Naive thymus-derived CD4-positive, alpha-beta T cell (primary cell): ENCODE results near the gene C17orf113. TPM values are rescaled to one million over a fixed set of nuclear protein-coding genes. Genes with fewer than 3 reads are reported as not detected.

Experiments
- ATAC-seq: fragments of 150-1000 bp; cut with Tn5 transposase; 2 replicates; pipeline ENCODE4 v1.10.0; 2021; ENCODE audit warnings: mild to moderate bottlenecking, moderate library complexity
- CTCF ChIA-PET: fragments of 350-600 bp; sonication (Branson Sonifier 250); formaldehyde crosslinking; loops from one replicate; lab custom pipeline; 2021; ENCODE audit warnings: antibody characterized with exemption; lab: Charles Lee
- POLR2A ChIA-PET: fragments of 350-600 bp; sonication (Branson Sonifier 250); formaldehyde crosslinking; loops from one replicate; lab custom pipeline; 2021; ENCODE audit warnings: antibody characterized with exemption, inconsistent platforms; lab: Charles Lee
- DNase-seq, 9 donors: peaks; one replicate each; pipeline versions ENCODE4 v3.0.0 to v3.0.0-alpha.2; 2020 to 2022; ENCODE audit warnings: mixed read lengths in 1 of 9
- H3K27ac ChIP-seq: one replicate; pipeline ENCODE4 v1.7.0; 2013; ENCODE audit warnings: mild to moderate bottlenecking, low read depth, low read length, moderate library complexity
- H3K27me3 ChIP-seq, 2 donors: one replicate each; pipeline ENCODE4 v1.7.0; 2013; ENCODE audit warnings: low read length in 2 of 2, mild to moderate bottlenecking in 2 of 2, moderate library complexity in 2 of 2; ENCODE audit not compliant: control insufficient read depth in 2 of 2, insufficient read depth in 2 of 2
- H3K36me3 ChIP-seq, 3 experiments: 1 replicate in 2 of 3; 2 replicates in 1 of 3; pipeline ENCODE4 v1.7.0; 2013; ENCODE audit warnings: low read length in 3 of 3, mild to moderate bottlenecking in 3 of 3, moderate library complexity in 1 of 3; ENCODE audit not compliant: insufficient read depth in 3 of 3, control insufficient read depth in 2 of 3
- H3K4me1 ChIP-seq, 2 donors: one replicate each; pipeline ENCODE4 v1.7.0; 2013; ENCODE audit warnings: low read length in 2 of 2, mild to moderate bottlenecking in 2 of 2, moderate library complexity in 1 of 2; ENCODE audit not compliant: control insufficient read depth in 2 of 2, insufficient read depth in 2 of 2
- H3K4me3 ChIP-seq: 2 replicates; pipeline ENCODE4 v1.7.0; 2013; ENCODE audit warnings: mild to moderate bottlenecking, low read length
- H3K9me3 ChIP-seq, 3 experiments: 1 replicate in 2 of 3; 2 replicates in 1 of 3; pipeline ENCODE4 v1.7.0; 2013; ENCODE audit warnings: low read length in 3 of 3; ENCODE audit not compliant: control insufficient read depth in 2 of 3
- H3K27ac Mint-ChIP-seq, 9 donors: one replicate each; pipeline ENCODE4 v1.8.0; 2020 to 2022; ENCODE audit warnings: mixed read lengths in 9 of 9, mild to moderate bottlenecking in 8 of 9, moderate library complexity in 5 of 9, inconsistent platforms in 2 of 9
- H3K27me3 Mint-ChIP-seq, 5 donors: one replicate each; pipeline ENCODE4 v1.8.0; 2021 to 2022; ENCODE audit warnings: mixed read lengths in 5 of 5, mild to moderate bottlenecking in 1 of 5
- H3K36me3 Mint-ChIP-seq, 5 donors: one replicate each; pipeline ENCODE4 v1.8.0; 2020 to 2022; ENCODE audit warnings: mixed read lengths in 5 of 5, mild to moderate bottlenecking in 3 of 5, inconsistent platforms in 1 of 5
- H3K4me1 Mint-ChIP-seq, 7 donors: one replicate each; pipeline ENCODE4 v1.8.0; 2020 to 2022; ENCODE audit warnings: mixed read lengths in 7 of 7, mild to moderate bottlenecking in 3 of 7, inconsistent platforms in 1 of 7
- H3K4me3 Mint-ChIP-seq, 10 donors: one replicate each; pipeline ENCODE4 v1.8.0; 2020 to 2022; ENCODE audit warnings: mild to moderate bottlenecking in 10 of 10, mixed read lengths in 10 of 10, moderate library complexity in 6 of 10, inconsistent platforms in 2 of 10
- H3K9me3 Mint-ChIP-seq, 11 donors: one replicate each; pipeline ENCODE4 v1.8.0; 2020 to 2022; ENCODE audit warnings: mixed read lengths in 11 of 11, mild to moderate bottlenecking in 4 of 11, inconsistent platforms in 1 of 11, moderate library complexity in 1 of 11
- intact Hi-C, 2 donors: fragments of 100-400 bp; cut with micrococcal nuclease; formaldehyde crosslinking; loops; one replicate each; pipeline ENCODE4 v1.15.1; 2023
- polyA plus RNA-seq, 2 donors: library from polyadenylated mRNA; unstranded; fragments of 300-500 nt; fragmentation: Illumina TruSeq; gene quantifications; one replicate each; pipeline ENCODE4 v1.2.3, GENCODE V29; 2021
- total RNA-seq, 6 experiments: library from RNA in 5 of 6; stranded (reverse) in 5 of 6; gene quantifications; 1 replicate in 5 of 6; 2 replicates in 1 of 6; pipeline ENCODE4 v1.2.3 and lab custom pipeline; 2021 to 2026

Gene C17orf113
- total and polyA plus RNA-seq, 7 experiments from 2014 or later = 0.10 to 1.0 (median 0.54) TPM

- Histone ChIP-seq H3K27ac (no peak overlapping the region), H3K27me3 (no peaks in the 10 kb centered on the region), H3K9me3 (no peaks in the 10 kb centered on the region), H3K36me3 (no peaks in the 10 kb centered on the region), H3K4me3 (no peak overlapping the region), H3K4me1 (no peaks in the 10 kb centered on the region)
- Mint-ChIP-seq H3K36me3 (no peaks in the 10 kb centered on the region), H3K27ac (no peak overlapping the region), H3K27me3 (peaks cover 0 to 9% (median 5%) of the 10 kb centered on the region in 5 donors), H3K9me3 (no peaks in the 10 kb centered on the region), H3K4me3 (no peak overlapping the region), H3K4me1 (no peaks in the 10 kb centered on the region)
- ChIA-PET CTCF (interaction anchor here (0.5 to 1.0 kb wide), 2 partner anchors 54 to 654 kb away, joined by 3 to 4 read pairs; no protein-coding TSS in a partner anchor), POLR2A (no interaction called here)
- no peak for ATAC-seq
- no peak for DNase-seq
- intact Hi-C loops = no loop called here
Measured at GRCh38 chr17:42079541-42079940, 29.1 kb upstream of the C17orf113 start.

- no peaks in the 10 kb centered on the region for H3K36me3 ChIP-seq
- H3K27me3 ChIP-seq = no peaks in the 10 kb centered on the region
- intact Hi-C loops = no loop called here
- no peak for DNase-seq
- H3K27ac Mint-ChIP-seq = no peak overlapping the region
- H3K9me3 Mint-ChIP-seq = no peaks in the 10 kb centered on the region
- ChIA-PET CTCF (no interaction called here), POLR2A (no interaction called here)
- H3K36me3 Mint-ChIP-seq = no peaks in the 10 kb centered on the region
- no peak overlapping the region for H3K4me3 ChIP-seq
- no peak overlapping the region for H3K27ac ChIP-seq
- H3K4me1 ChIP-seq = no peaks in the 10 kb centered on the region
- H3K27me3 Mint-ChIP-seq = peaks cover 4 to 15% (median 13%) of the 10 kb centered on the region in 5 donors
- no peak for ATAC-seq
- no peaks in the 10 kb centered on the region for H3K4me1 Mint-ChIP-seq
- no peaks in the 10 kb centered on the region for H3K9me3 ChIP-seq
- H3K4me3 Mint-ChIP-seq = no peak overlapping the region
Measured at GRCh38 chr17:42078396-42079043, 28.1 kb upstream of the C17orf113 start.

GRCh38 chr17:42077755-42078154, 27.4 kb upstream of the C17orf113 start:
- Mint-ChIP-seq H3K36me3 (no peaks in the 10 kb centered on the region), H3K4me3 (no peak overlapping the region), H3K27ac (peak overlapping the region in 1 of 9 donors; percentile 23), H3K9me3 (no peaks in the 10 kb centered on the region), H3K4me1 (peaks cover 0 to 5% (median 0%) of the 10 kb centered on the region in 7 donors), H3K27me3 (peaks cover 12 to 23% (median 20%) of the 10 kb centered on the region in 5 donors)
- POLR2A ChIA-PET = no interaction called here
- no peak overlapping the region for H3K4me3 ChIP-seq
- intact Hi-C loops = no loop called here
- H3K27ac ChIP-seq = no peak overlapping the region
- H3K27me3 ChIP-seq = peaks cover 0 to 2% of the 10 kb centered on the region in 2 donors
- no peak for ATAC-seq
- CTCF ChIA-PET = no interaction called here
- H3K36me3 ChIP-seq = no peaks in the 10 kb centered on the region
- H3K9me3 ChIP-seq = no peaks in the 10 kb centered on the region
- no peak for DNase-seq
- no peaks in the 10 kb centered on the region for H3K4me1 ChIP-seq

- ATAC-seq (no peak), DNase-seq (no peak)
- intact Hi-C loops = no loop called here
- Mint-ChIP-seq H3K4me3 (no peak overlapping the region), H3K27ac (no peak overlapping the region), H3K4me1 (peaks cover 0 to 5% (median 1%) of the 10 kb centered on the region in 7 donors), H3K27me3 (peaks cover 14 to 26% (median 20%) of the 10 kb centered on the region in 5 donors), H3K9me3 (no peaks in the 10 kb centered on the region), H3K36me3 (no peaks in the 10 kb centered on the region)
- Histone ChIP-seq H3K27ac (no peak overlapping the region), H3K27me3 (peaks cover 0 to 6% of the 10 kb centered on the region in 2 donors), H3K4me3 (no peak overlapping the region), H3K9me3 (no peaks in the 10 kb centered on the region), H3K36me3 (no peaks in the 10 kb centered on the region), H3K4me1 (peaks cover 3 to 4% of the 10 kb centered on the region in 2 donors)
- ChIA-PET CTCF (interaction anchor here (0.6 to 1.3 kb wide), 2 partner anchors 9 to 24 kb away, joined by 3 to 6 read pairs; no protein-coding TSS in a partner anchor), POLR2A (no interaction called here)
Measured at GRCh38 chr17:42076797-42077559, 26.6 kb upstream of the C17orf113 start.

GRCh38 chr17:42075789-42076188, 25.4 kb upstream of the C17orf113 start:
- no peaks in the 10 kb centered on the region for H3K9me3 ChIP-seq
- ATAC-seq = no peak
- H3K27me3 ChIP-seq = peaks cover 0 to 7% of the 10 kb centered on the region in 2 donors
- CTCF ChIA-PET = interaction anchor here (0.7 to 1.3 kb wide), 2 partner anchors 40 to 45 kb away, joined by 3 read pairs; partner anchors contain the start of gene KAT2A
- Mint-ChIP-seq H3K27ac (no peak overlapping the region), H3K9me3 (no peaks in the 10 kb centered on the region), H3K4me1 (peaks cover 0 to 7% (median 5%) of the 10 kb centered on the region in 7 donors), H3K27me3 (peaks cover 22 to 36% (median 26%) of the 10 kb centered on the region in 5 donors), H3K4me3 (no peak overlapping the region), H3K36me3 (no peaks in the 10 kb centered on the region)
- H3K4me1 ChIP-seq = peaks cover 7 to 9% of the 10 kb centered on the region in 2 donors
- H3K36me3 ChIP-seq = no peaks in the 10 kb centered on the region
- POLR2A ChIA-PET = no interaction called here
- intact Hi-C loops = no loop called here
- DNase-seq = no peak
- H3K4me3 ChIP-seq = no peak overlapping the region
- no peak overlapping the region for H3K27ac ChIP-seq

GRCh38 chr17:42072323-42073187, 22.2 kb upstream of the C17orf113 start:
- POLR2A ChIA-PET = interaction anchor here (1.5 to 1.7 kb wide), 2 partner anchors 40 to 48 kb away, joined by 4 to 10 read pairs; partner anchors contain the start of gene DHX58
- H3K27ac Mint-ChIP-seq = no peak overlapping the region
- H3K4me3 Mint-ChIP-seq = peak overlapping the region in 9 of 10 donors; percentile 36 to 78 (median 56)

More at GRCh38 chr17:42072323-42073187, 22.2 kb upstream of the C17orf113 start:
- peaks cover 22 to 37% (median 31%) of the 10 kb centered on the region in 5 donors for H3K27me3 Mint-ChIP-seq
- peak in 1 of 9 donors; percentile 3 for DNase-seq
- no peaks in the 10 kb centered on the region for H3K36me3 Mint-ChIP-seq
- H3K9me3 ChIP-seq = no peaks in the 10 kb centered on the region
- H3K4me1 ChIP-seq = peaks cover 7 to 9% of the 10 kb centered on the region in 2 donors
- no peaks in the 10 kb centered on the region for H3K9me3 Mint-ChIP-seq
- H3K4me3 ChIP-seq = peak overlapping the region; percentile 30
- peaks cover 0 to 7% (median 5%) of the 10 kb centered on the region in 7 donors for H3K4me1 Mint-ChIP-seq
- CTCF ChIA-PET = no interaction called here
- H3K36me3 ChIP-seq = no peaks in the 10 kb centered on the region
- H3K27ac ChIP-seq = no peak overlapping the region
- H3K27me3 ChIP-seq = peaks cover 0 to 7% of the 10 kb centered on the region in 2 donors
- intact Hi-C loops = no loop called here
- peak; percentile 24 for ATAC-seq
